Gastrocnemius medialis (tissue), 4 donors: ENCODE data around the gene MYH8. TPM values are rescaled to one million over a fixed set of nuclear protein-coding genes. Genes with fewer than 3 reads are reported as not detected.

ENCODE experiments used
- ATAC-seq, 2 donors: fragments of 150-250 bp; one replicate each; pipeline ENCODE4 v1.9.1; 2016
- DNase-seq, 2 donors: peaks; one replicate each; pipeline ENCODE4 v3.0.0-alpha.2; 2019
- H3K27ac ChIP-seq, 4 donors: fragments of 200-600 bp; sonication (generic); 1 replicate in 1 of 4; 2 replicates in 3 of 4; pipeline ENCODE4 v1.5.1; 2016 to 2018; ENCODE audit warnings: mild to moderate bottlenecking in 2 of 4, moderate library complexity in 1 of 4
- H3K27me3 ChIP-seq, 3 donors: fragments of 200-600 bp; sonication (generic) in 2 of 3; 1 replicate in 1 of 3; 2 replicates in 2 of 3; pipeline versions ENCODE4 v1.5.1 to v1.6.0; 2016 to 2019; ENCODE audit warnings: mild to moderate bottlenecking in 1 of 3, moderate library complexity in 1 of 3
- H3K36me3 ChIP-seq, 2 donors: fragments of 200-600 bp; sonication (generic) in 1 of 2; one replicate each; pipeline ENCODE4 v1.5.1; 2017 to 2018
- H3K4me1 ChIP-seq, 2 donors: fragments of 200-600 bp; sonication (generic) in 1 of 2; one replicate each; pipeline ENCODE4 v1.5.1; 2016 to 2017; ENCODE audit warnings: mild to moderate bottlenecking in 2 of 2
- H3K4me3 ChIP-seq, 4 donors: fragments of 200-600 bp; sonication (generic) in 3 of 4; 1 replicate in 1 of 4; 2 replicates in 3 of 4; pipeline ENCODE4 v1.5.1; 2016 to 2019; ENCODE audit warnings: mild to moderate bottlenecking in 2 of 4
- H3K9me3 ChIP-seq, 3 donors: fragments of 200-600 bp; sonication (generic) in 2 of 3; 1 replicate in 1 of 3; 2 replicates in 2 of 3; pipeline ENCODE4 v1.5.1; 2016 to 2019
- POLR2A ChIP-seq, 2 donors: fragments of 450-650 bp; IDR thresholded peaks; one replicate each; pipeline ENCODE4 v1.6.1; 2017; ENCODE audit warnings: antibody characterized with exemption in 2 of 2, mild to moderate bottlenecking in 2 of 2, moderate library complexity in 2 of 2
- in situ Hi-C, 4 donors: fragments of 200-750 bp; cut with MboI; loops; one replicate each; pipeline versions ENCODE4 v1.15.0 to v1.8.0; 2017; ENCODE audit warnings: low sequenced_read_pairs in 4 of 4
- intact Hi-C: fragments of 100-400 bp; cut with DNase I; formaldehyde crosslinking; loops from one replicate; pipeline ENCODE4 v1.15.1; 2023; ENCODE audit warnings: low total_unique reads
- total RNA-seq, 4 donors: library from RNA; depleted of rRNA; stranded (reverse); fragments of >200 nt; gene quantifications; one replicate each; pipeline versions ENCODE4 v1.1.0 to v1.2.3, GENCODE V29; 2016
- TF ChIP-seq, protein P1 (sequence below), 5 experiments: fragments of 450-650 bp in 3 of 5; fragments of 200-600 bp in 2 of 5; sonication (generic) in 2 of 5; IDR thresholded peaks in 4 of 5; conservative IDR thresholded peaks in 1 of 5; 1 replicate in 4 of 5; 2 replicates in 1 of 5; pipeline ENCODE4 v1.5.1; 2016 to 2019; ENCODE audit warnings: antibody characterized with exemption in 5 of 5, mild to moderate bottlenecking in 3 of 5, moderate library complexity in 3 of 5

MYH8 gene
- 1 to 10 TPM in 1 of 4 donors, under 1 TPM in 3; 0.34 to 1.1 (median 0.80) TPM for total RNA-seq

DNA sequence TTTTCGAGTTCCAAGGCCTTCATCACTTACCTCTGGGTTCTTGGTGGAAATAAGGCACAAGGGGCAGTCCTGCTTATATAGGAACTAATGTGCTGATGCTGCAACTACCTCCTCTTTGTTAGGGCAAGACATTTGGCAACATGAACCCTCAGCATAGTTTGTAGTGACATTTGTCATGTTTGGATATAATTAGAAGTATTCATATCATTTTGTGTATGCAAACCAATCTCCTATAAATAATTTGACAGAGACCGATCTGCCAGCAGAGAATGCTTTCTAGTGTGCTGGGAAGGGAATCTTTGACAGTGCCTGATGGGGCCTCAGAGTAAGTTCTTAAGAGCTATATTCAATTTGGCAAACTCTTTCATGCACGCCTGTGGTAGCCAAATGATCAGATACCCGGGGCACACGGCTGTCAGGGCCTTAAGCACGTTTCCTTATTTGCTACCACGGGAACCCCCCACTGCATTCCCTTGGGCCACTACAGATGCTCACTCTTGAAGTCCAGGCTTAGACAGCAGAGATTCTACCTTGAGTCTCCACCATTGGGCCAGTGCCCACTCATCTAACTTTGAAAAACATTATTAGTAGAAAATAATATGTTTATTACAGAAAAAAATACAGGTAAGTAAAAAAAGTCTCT lies at the start of gene MYH8:
Gene MYH8, minus strand, starts transcription at position 51 of the 643 bp plus-strand sequence. CDS start 1,723 bp downstream, outside the sequence.
- Histone ChIP-seq H3K27me3 (no peaks in the 10 kb centered on the region), H3K9me3 (no peaks in the 10 kb centered on the region), H3K27ac (no peak within 1 kb of the TSS), H3K36me3 (no peaks in the 10 kb centered on the region), H3K4me3 (no peak within 1 kb of the TSS), H3K4me1 (no peaks in the 10 kb centered on the region)
- no peak for TF ChIP-seq POLR2A (IDR thresholded peaks at IDR 0.05)
- TF ChIP-seq, protein P1, sequence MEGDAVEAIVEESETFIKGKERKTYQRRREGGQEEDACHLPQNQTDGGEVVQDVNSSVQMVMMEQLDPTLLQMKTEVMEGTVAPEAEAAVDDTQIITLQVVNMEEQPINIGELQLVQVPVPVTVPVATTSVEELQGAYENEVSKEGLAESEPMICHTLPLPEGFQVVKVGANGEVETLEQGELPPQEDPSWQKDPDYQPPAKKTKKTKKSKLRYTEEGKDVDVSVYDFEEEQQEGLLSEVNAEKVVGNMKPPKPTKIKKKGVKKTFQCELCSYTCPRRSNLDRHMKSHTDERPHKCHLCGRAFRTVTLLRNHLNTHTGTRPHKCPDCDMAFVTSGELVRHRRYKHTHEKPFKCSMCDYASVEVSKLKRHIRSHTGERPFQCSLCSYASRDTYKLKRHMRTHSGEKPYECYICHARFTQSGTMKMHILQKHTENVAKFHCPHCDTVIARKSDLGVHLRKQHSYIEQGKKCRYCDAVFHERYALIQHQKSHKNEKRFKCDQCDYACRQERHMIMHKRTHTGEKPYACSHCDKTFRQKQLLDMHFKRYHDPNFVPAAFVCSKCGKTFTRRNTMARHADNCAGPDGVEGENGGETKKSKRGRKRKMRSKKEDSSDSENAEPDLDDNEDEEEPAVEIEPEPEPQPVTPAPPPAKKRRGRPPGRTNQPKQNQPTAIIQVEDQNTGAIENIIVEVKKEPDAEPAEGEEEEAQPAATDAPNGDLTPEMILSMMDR (IDR thresholded peaks at IDR 0.05 in 4 of 5, conservative IDR thresholded peaks at IDR 0.05 in 1 of 5), result no peak
- DNase-seq (no peak), ATAC-seq (no peak)
- in situ Hi-C loops, result no loop called here
- intact Hi-C loops, result no loop called here

DNA sequence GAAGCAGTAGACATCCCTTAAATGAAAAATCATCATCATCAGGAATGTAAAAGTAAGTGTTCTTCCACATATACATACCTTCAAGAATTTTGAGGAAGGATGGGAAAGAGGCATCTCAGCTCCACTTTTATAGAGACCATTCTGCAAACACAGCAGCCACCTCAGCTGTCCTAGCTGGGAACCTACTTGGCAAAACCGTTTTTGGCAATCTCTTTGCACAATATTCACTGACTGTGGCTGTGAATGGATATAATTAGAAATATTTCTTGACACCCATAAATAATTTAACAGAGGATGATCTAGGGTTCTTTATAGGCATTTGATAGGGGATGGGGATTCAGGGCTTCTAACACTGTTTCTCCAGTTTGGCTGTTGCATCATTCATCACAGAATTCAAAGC lies 47.7 kb upstream of the MYH8 start, which contains the start of gene MYH4:
Gene MYH4, minus strand, starts transcription at position 101 of the 400 bp plus-strand sequence. CDS start 2,814 bp downstream, outside the sequence.
- H3K36me3 ChIP-seq, result no peaks in the 10 kb centered on the region
- TF ChIP-seq, protein P1 (IDR thresholded peaks at IDR 0.05 in 4 of 5, conservative IDR thresholded peaks at IDR 0.05 in 1 of 5), result no peak
- TF ChIP-seq POLR2A (IDR thresholded peaks at IDR 0.05), result no peak
- in situ Hi-C loops, result no loop called here

DNA sequence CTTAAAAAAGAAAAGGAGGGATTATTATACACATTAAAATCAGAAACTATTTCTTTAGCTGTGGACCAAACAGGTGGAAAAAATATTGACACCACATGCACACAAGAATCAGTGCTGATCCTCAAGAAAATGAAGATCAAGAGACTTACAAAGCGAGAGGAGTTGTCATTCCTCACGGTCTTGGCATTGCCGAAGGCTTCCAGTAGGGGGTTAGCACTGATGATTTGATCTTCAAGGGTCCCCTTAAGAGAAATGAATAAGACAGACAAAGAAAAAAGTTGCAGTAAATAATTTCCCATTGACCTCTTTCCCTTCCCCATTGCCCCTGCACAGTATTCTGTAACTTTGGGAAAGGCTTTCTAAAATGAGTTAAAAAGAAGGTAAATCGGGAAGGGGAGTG lies 41.7 kb upstream of the MYH8 start:
- no peak overlapping the region for H3K27ac ChIP-seq
- no peaks in the 10 kb centered on the region for H3K36me3 ChIP-seq
- no peak overlapping the region for H3K4me3 ChIP-seq
- DNase-seq (no peak), ATAC-seq (no peak)
- no peaks in the 10 kb centered on the region for H3K9me3 ChIP-seq
- no peaks in the 10 kb centered on the region for H3K4me1 ChIP-seq
- in situ Hi-C loops (no loop called here), intact Hi-C loops (no loop called here)
- TF ChIP-seq, protein P1 (IDR thresholded peaks at IDR 0.05 in 4 of 5, conservative IDR thresholded peaks at IDR 0.05 in 1 of 5), result no peak
- TF ChIP-seq POLR2A (IDR thresholded peaks at IDR 0.05), result no peak
- no peaks in the 10 kb centered on the region for H3K27me3 ChIP-seq

More for the DNA sequence above, 47.7 kb upstream of the MYH8 start, which contains the start of gene MYH4:
- intact Hi-C loops, result no loop called here
- H3K27me3 ChIP-seq, result no peaks in the 10 kb centered on the region
- H3K4me3 ChIP-seq, result no peak within 1 kb of the TSS
- H3K27ac ChIP-seq, result no peak within 1 kb of the TSS
- ATAC-seq (no peak), DNase-seq (no peak)
- H3K4me1 ChIP-seq, result no peaks in the 10 kb centered on the region
- no peaks in the 10 kb centered on the region for H3K9me3 ChIP-seq

DNA sequence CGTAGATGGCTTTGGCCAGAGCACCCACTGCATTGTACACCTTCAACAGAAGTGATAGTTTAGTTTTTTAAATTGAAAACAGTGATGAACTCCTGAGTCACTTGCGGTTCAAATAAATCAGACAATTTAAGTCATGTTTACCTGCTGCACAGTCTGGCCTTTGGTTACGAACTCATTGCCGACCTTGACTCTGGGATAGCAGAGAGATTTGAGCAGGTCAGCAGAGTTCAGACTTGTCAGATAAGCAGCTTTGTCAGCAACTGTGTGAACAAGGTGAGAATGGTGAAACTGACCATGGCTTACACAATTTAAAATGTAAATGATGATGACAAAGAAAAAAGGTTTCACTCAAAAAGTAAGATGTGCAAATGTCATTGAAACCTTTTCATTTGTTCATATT lies 38.3 kb upstream of the MYH8 start:
- intact Hi-C loops (no loop called here), in situ Hi-C loops (no loop called here)
- H3K27me3 ChIP-seq, result no peaks in the 10 kb centered on the region
- H3K4me1 ChIP-seq, result no peaks in the 10 kb centered on the region
- H3K4me3 ChIP-seq, result no peak overlapping the region
- no peaks in the 10 kb centered on the region for H3K36me3 ChIP-seq
- ATAC-seq (no peak), DNase-seq (no peak)
- no peaks in the 10 kb centered on the region for H3K9me3 ChIP-seq
- TF ChIP-seq POLR2A (IDR thresholded peaks at IDR 0.05), result no peak
- TF ChIP-seq, protein P1 (IDR thresholded peaks at IDR 0.05 in 4 of 5, conservative IDR thresholded peaks at IDR 0.05 in 1 of 5), result no peak
- H3K27ac ChIP-seq, result no peak overlapping the region
